Spleen (tissue), 11 donors: ENCODE results near the gene RAB11A. TPM values are rescaled to one million over a fixed set of nuclear protein-coding genes. Genes with fewer than 3 reads are reported as not detected.

Experiments used
- DNase-seq: peaks from one replicate; pipeline ENCODE4 v3.0.0-alpha.2; 2020
- H3K27ac ChIP-seq, 8 donors: fragments of 200-600 bp; sonication (generic) in 7 of 8; 1 replicate in 4 of 8; 2 replicates in 4 of 8; pipeline versions ENCODE4 v1.5.0 to v1.8.0; 2016 to 2021; ENCODE audit warnings: inconsistent platforms in 4 of 8, mild to moderate bottlenecking in 4 of 8, moderate library complexity in 1 of 8
- H3K27me3 ChIP-seq, 7 donors: fragments of 200-600 bp; sonication (generic) in 6 of 7; replicated peaks in 1 of 7; 1 replicate in 4 of 7; 2 replicates in 3 of 7; pipeline versions ENCODE4 v1.5.0 to v1.8.0; 2016 to 2021; ENCODE audit warnings: inconsistent platforms in 3 of 7, mild to moderate bottlenecking in 1 of 7
- H3K36me3 ChIP-seq, 6 donors: fragments of 200-600 bp; sonication (generic) in 5 of 6; 1 replicate in 4 of 6; 2 replicates in 2 of 6; pipeline versions ENCODE4 v1.5.0 to v1.8.0; 2016 to 2021; ENCODE audit warnings: inconsistent platforms in 2 of 6
- H3K4me1 ChIP-seq, 6 donors: fragments of 200-600 bp; sonication (generic) in 5 of 6; 1 replicate in 3 of 6; 2 replicates in 3 of 6; pipeline versions ENCODE4 v1.5.0 to v1.8.0; 2016 to 2021; ENCODE audit warnings: inconsistent platforms in 3 of 6
- H3K4me3 ChIP-seq, 8 donors: fragments of 200-600 bp; sonication (generic) in 7 of 8; 1 replicate in 4 of 8; 2 replicates in 4 of 8; pipeline versions ENCODE4 v1.5.0 to v1.8.0; 2016 to 2021; ENCODE audit warnings: inconsistent platforms in 4 of 8, mild to moderate bottlenecking in 4 of 8, moderate library complexity in 2 of 8
- H3K9me3 ChIP-seq, 8 donors: fragments of 200-600 bp; sonication (generic) in 7 of 8; 1 replicate in 4 of 8; 2 replicates in 4 of 8; pipeline versions ENCODE4 v1.5.0 to v1.8.0; 2016 to 2021; ENCODE audit warnings: inconsistent platforms in 4 of 8
- POLR2A ChIP-seq, 3 donors: fragments of 450-650 bp; IDR thresholded peaks; one replicate each; pipeline ENCODE4 v1.5.1; 2017; ENCODE audit warnings: antibody characterized with exemption in 3 of 3, mild to moderate bottlenecking in 1 of 3
- POLR2AphosphoS5 ChIP-seq, 3 donors: sonication (generic); formaldehyde crosslinking; IDR thresholded peaks; one replicate each; pipeline ENCODE4 v1.5.1; 2017; ENCODE audit warnings: antibody characterized with exemption in 3 of 3
- WGBS, 5 donors: extraction: QIAGEN DNeasy Blood & Tissue Kit in 3 of 5; methylation state at CpG; one replicate each; pipeline versions ENCODE4 v1.1.5 to v1.1.7; 2013 to 2018; 5-methylcytosine and 5-hydroxymethylcytosine counted together
- intact Hi-C: fragments of 100-400 bp; cut with DNase I; formaldehyde crosslinking; loops from one replicate; pipeline ENCODE4 v1.15.0; 2023; ENCODE audit warnings: low total_unique reads
- polyA plus RNA-seq, 3 donors: library from polyadenylated mRNA; stranded (reverse); fragments of 200-250 nt; gene quantifications; one replicate each; pipeline ENCODE4 v1.2.1, GENCODE V29; 2013
- total RNA-seq, 7 donors: library from RNA; depleted of rRNA in 3 of 7; stranded (reverse); fragments of >200 nt in 3 of 7; fragmentation: NEBNext Ultra II Directional in 4 of 7; extraction: Animal tissue kit (Norgen Biotek cat#: 25700) in 4 of 7; gene quantifications; one replicate each; pipeline versions ENCODE4 v1.1.0 to v1.2.1, GENCODE V29; 2016 to 2021
- TF ChIP-seq, protein P1 (sequence below), 11 experiments: fragments of 200-600 bp in 7 of 11; fragments of 450-650 bp in 4 of 11; sonication (generic) in 4 of 11; IDR thresholded peaks in 8 of 11; conservative IDR thresholded peaks in 3 of 11; 1 replicate in 7 of 11; 2 replicates in 4 of 11; pipeline versions ENCODE4 v1.4.0 to v1.8.0; 2016 to 2021; ENCODE audit warnings: antibody characterized with exemption in 11 of 11, inconsistent platforms in 4 of 11, mild to moderate bottlenecking in 1 of 11
- donor health status: healthy with polysubstance abuse.
- donor health status: DM: no; HTN: no; CAD: no; lungs with moderate emphysema.
- donor health status: DM: no; HTN: no; CAD: no.
- donor health status: Bipolar disorder and iron deficiency.
- donor health status: healthy.
- donor health status: DM: no; HTN: no; CAD: no.
- donor health status: DM: yes; HTN: yes; CAD: no.

Gene RAB11A
- total and polyA plus RNA-seq, 10 donors = 86.7 to 313 (median 235) TPM

DNA sequence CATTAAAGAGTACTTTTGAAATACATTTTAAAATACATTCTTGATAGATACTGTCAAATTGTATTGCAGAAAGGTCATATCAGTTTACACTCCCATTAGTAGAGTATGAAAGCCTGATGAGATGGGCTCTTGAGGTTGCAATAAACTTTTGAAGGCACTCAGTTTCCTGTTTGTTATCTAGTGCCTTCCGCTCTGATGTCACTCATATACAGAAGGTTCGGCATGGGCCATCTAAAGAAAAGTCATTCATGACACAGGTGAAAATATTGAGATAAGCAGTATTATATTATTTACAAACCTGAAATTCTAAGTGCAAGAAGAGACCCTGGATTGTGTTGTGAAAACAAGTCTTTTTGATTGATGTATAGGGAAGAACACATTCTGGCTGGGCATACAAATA is 40.7 kb upstream of the RAB11A start:
- H3K27ac ChIP-seq = peak overlapping the region; percentile 2 to 93 (median 62)
- WGBS, 5 donors = 58 to 75% (median 61%) methylated on average over 2 of the region's 2 CpGs
- DNase-seq = no peak
- H3K4me1 ChIP-seq = peaks cover 13 to 73% (median 45%) of the 10 kb centered on the region in 6 donors
- no peak overlapping the region for H3K4me3 ChIP-seq
- intact Hi-C loops = loop anchor here (10.0 kb wide), 1 partner anchor 54 kb away; no protein-coding TSS in a partner anchor
- TF ChIP-seq POLR2AphosphoS5 (IDR thresholded peaks at IDR 0.05) (no peak), POLR2A (IDR thresholded peaks at IDR 0.05) (no peak)
- TF ChIP-seq, protein P1, sequence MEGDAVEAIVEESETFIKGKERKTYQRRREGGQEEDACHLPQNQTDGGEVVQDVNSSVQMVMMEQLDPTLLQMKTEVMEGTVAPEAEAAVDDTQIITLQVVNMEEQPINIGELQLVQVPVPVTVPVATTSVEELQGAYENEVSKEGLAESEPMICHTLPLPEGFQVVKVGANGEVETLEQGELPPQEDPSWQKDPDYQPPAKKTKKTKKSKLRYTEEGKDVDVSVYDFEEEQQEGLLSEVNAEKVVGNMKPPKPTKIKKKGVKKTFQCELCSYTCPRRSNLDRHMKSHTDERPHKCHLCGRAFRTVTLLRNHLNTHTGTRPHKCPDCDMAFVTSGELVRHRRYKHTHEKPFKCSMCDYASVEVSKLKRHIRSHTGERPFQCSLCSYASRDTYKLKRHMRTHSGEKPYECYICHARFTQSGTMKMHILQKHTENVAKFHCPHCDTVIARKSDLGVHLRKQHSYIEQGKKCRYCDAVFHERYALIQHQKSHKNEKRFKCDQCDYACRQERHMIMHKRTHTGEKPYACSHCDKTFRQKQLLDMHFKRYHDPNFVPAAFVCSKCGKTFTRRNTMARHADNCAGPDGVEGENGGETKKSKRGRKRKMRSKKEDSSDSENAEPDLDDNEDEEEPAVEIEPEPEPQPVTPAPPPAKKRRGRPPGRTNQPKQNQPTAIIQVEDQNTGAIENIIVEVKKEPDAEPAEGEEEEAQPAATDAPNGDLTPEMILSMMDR (IDR thresholded peaks at IDR 0.05 in 8 of 11, conservative IDR thresholded peaks at IDR 0.05 in 3 of 11) = no peak
- no peaks in the 10 kb centered on the region for H3K27me3 ChIP-seq
- H3K36me3 ChIP-seq = no peaks in the 10 kb centered on the region
- H3K9me3 ChIP-seq = no peaks in the 10 kb centered on the region

DNA sequence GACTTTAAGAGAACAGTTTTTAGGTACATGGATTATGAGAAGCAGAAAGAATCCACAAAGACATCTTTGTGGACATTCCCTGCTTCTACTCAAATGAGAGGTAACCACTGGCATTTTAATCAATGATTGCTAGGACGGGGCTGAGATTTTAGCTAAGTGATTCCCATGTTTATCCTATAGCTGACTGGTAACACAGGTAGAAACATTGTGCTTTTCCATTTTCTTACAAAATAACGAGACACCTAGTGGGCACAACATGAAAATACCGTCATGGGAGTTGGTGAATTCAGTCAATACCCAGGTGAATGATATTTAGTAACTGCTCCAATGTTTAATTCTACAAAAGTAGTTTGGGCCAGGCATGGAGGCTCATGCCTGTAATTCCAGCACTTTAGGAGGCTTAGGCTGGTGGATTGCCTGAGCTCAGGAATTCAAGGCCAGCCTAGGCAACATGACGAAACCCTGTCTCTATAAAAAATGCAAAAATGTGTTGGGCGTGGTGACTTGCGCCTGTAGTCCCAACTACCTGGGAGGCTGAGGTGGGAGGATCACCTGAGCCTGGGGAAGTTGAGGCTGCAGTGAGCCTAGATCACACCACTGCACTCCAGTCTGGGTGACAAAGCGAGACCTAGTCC is 40.0 kb upstream of the RAB11A start:
- no peaks in the 10 kb centered on the region for H3K36me3 ChIP-seq

DNA sequence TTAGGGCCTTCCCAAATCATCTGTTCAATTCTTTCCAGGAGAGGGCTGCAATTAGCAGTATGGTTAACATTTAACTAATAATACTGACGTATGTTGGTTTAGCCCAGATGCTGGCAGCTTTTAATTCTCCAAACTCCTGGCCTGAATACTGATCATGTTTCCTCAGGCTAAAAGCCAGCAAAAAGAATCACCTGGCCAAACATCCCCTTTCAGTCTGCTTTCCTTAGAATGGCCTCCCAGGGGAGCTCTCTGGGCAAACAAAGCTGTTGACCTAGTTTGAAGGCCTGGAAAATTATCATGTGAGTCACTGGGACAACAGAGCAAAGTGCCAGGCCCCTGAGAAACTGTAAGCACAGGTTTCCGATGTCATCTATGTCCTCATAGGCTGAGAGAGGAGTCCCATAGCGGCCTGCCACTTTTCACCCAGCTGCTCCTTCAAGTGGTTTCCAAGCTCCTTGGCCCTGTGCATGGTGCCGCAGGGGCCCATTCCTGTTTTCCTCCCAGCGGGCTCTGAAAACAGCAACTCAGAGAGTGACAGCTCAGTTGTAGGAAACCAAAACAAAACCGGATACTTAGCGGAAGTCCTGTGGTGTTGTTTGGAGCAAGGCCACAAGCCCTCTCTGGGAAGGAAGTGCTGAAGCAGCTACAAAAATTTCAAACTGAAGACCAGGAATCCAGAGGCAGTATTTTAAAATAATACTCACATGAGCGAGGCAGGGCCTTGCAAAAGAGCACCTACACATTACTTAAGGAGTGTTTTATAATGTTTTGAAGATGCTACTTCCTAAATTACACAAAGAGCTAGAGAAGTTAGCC is 36.5 kb upstream of the RAB11A start:
- no peaks in the 10 kb centered on the region for H3K9me3 ChIP-seq
- DNase-seq = peak; percentile 87
- H3K27me3 ChIP-seq = no peaks in the 10 kb centered on the region
- no peaks in the 10 kb centered on the region for H3K36me3 ChIP-seq
- H3K4me1 ChIP-seq = peaks cover 19 to 86% (median 47%) of the 10 kb centered on the region in 6 donors
- peak overlapping the region in 2 of 8 donors; percentile 9 to 51 for H3K4me3 ChIP-seq
- peak overlapping the region; percentile 49 to 94 (median 92) for H3K27ac ChIP-seq
- intact Hi-C loops = no loop called here
- TF ChIP-seq POLR2AphosphoS5 (IDR thresholded peaks at IDR 0.05) (peak; percentile 10 to 87 (median 75)), POLR2A (IDR thresholded peaks at IDR 0.05) (no peak)
- TF ChIP-seq, protein P1 (IDR thresholded peaks at IDR 0.05 in 8 of 11, conservative IDR thresholded peaks at IDR 0.05 in 3 of 11) = peak in 4 of 11 experiments; percentile 5 to 16 (median 8)
- WGBS, 5 donors = 6 to 14% (median 9%) methylated on average over 8 of the region's 8 CpGs

More for the DNA sequence above, 40.0 kb upstream of the RAB11A start:
- Histone ChIP-seq H3K4me3 (no peak overlapping the region), H3K9me3 (no peaks in the 10 kb centered on the region), H3K27ac (peak overlapping the region in 6 of 8 donors; percentile 39 to 93 (median 62)), H3K27me3 (no peaks in the 10 kb centered on the region), H3K4me1 (peaks cover 19 to 73% (median 46%) of the 10 kb centered on the region in 6 donors)
- WGBS, 5 donors = 58 to 67% (median 64%) methylated on average over 7 of the region's 7 CpGs
- intact Hi-C loops = loop anchor here (10.0 kb wide), 1 partner anchor 54 kb away; no protein-coding TSS in a partner anchor
- TF ChIP-seq POLR2A (IDR thresholded peaks at IDR 0.05) = no peak
- TF ChIP-seq, protein P1 (IDR thresholded peaks at IDR 0.05 in 8 of 11, conservative IDR thresholded peaks at IDR 0.05 in 3 of 11) = peak; percentile 23 to 73 (median 57)
- no peak for TF ChIP-seq POLR2AphosphoS5 (IDR thresholded peaks at IDR 0.05)
- DNase-seq = no peak
